ENCODE measurements around the gene RILPL1.

DNA sequence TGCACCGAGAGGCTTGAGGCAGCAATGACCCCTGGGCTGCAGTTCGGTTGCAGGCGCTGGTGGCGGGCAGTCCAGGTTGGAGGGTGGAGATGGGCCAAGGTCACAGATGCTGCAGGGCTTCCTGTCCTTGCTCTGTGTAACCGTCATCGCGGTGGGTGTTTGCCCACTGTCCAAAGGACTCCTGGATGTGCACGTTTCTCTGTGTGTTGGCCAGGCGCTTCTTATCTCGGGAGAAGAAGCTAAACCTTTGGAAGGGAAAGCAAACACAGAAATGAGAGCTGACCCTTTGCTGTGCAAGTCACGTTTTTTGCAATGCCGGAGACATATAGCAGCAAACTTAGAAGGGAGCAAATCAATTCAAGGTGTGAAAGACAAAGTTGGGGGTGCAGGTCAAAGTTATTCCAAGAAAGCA lies 61.1 kb downstream of the RILPL1 start:
- TF ChIP-seq, protein P1, sequence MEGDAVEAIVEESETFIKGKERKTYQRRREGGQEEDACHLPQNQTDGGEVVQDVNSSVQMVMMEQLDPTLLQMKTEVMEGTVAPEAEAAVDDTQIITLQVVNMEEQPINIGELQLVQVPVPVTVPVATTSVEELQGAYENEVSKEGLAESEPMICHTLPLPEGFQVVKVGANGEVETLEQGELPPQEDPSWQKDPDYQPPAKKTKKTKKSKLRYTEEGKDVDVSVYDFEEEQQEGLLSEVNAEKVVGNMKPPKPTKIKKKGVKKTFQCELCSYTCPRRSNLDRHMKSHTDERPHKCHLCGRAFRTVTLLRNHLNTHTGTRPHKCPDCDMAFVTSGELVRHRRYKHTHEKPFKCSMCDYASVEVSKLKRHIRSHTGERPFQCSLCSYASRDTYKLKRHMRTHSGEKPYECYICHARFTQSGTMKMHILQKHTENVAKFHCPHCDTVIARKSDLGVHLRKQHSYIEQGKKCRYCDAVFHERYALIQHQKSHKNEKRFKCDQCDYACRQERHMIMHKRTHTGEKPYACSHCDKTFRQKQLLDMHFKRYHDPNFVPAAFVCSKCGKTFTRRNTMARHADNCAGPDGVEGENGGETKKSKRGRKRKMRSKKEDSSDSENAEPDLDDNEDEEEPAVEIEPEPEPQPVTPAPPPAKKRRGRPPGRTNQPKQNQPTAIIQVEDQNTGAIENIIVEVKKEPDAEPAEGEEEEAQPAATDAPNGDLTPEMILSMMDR (conservative IDR thresholded peaks at IDR 0.05; ENCODE audit: low read depth, low read length): no peak
- no peak for TF ChIP-seq EZH2 (IDR thresholded peaks at IDR 0.05; ENCODE audit: borderline replicate concordance, low read depth, low read length, poor library complexity, severe bottlenecking)

All from A673 (cell line).